B cell (primary cell): ENCODE measurements around the gene ELF4. TPM values are rescaled to one million over a fixed set of nuclear protein-coding genes. Genes with fewer than 3 reads are reported as not detected.

Source experiments
- ATAC-seq: fragments of 200-7000 bp; cut with Tn5 transposase; one replicate; pipeline ENCODE4 v1.10.0; 2021; ENCODE audit warnings: low read depth, mild to moderate bottlenecking, moderate number of reproducible peaks, moderate library complexity
- CTCF ChIA-PET: fragments of 350-600 bp; sonication (Branson Sonifier 250); formaldehyde crosslinking; loops from one replicate; lab custom pipeline; 2021; ENCODE audit warnings: antibody characterized with exemption, inconsistent platforms; lab: Charles Lee
- POLR2A ChIA-PET: fragments of 350-600 bp; sonication (Branson Sonifier 250); formaldehyde crosslinking; loops from one replicate; lab custom pipeline; 2021; ENCODE audit warnings: antibody characterized with exemption; lab: Charles Lee
- DNase-seq: peaks from one replicate; pipeline ENCODE4 v3.0.0; 2013
- H2AFZ ChIP-seq: 2 replicates; pipeline ENCODE4 v1.6.1; 2012; ENCODE audit warnings: mild to moderate bottlenecking, low read depth, low read length; ENCODE audit not compliant: insufficient read depth, poor library complexity, severe bottlenecking
- H3K27ac ChIP-seq, 2 donors: 1 replicate in 1 of 2; 2 replicates in 1 of 2; pipeline ENCODE4 v1.5.1; 2012 to 2013; ENCODE audit warnings: low read length in 2 of 2, mild to moderate bottlenecking in 2 of 2, moderate library complexity in 1 of 2
- H3K27me3 ChIP-seq, 4 experiments: fragments of 200-600 bp in 1 of 4; sonication (generic) in 1 of 4; replicated peaks in 1 of 4; 1 replicate in 2 of 4; 2 replicates in 2 of 4; pipeline versions ENCODE4 v1.6.1 to v1.7.0; 2013 to 2016; ENCODE audit warnings: low read length in 3 of 4, mild to moderate bottlenecking in 2 of 4, mixed read lengths in 1 of 4, moderate library complexity in 1 of 4; ENCODE audit not compliant: insufficient read depth in 4 of 4, control insufficient read depth in 3 of 4; ENCODE audit errors: control extremely low read depth in 1 of 4
- H3K36me3 ChIP-seq, 2 experiments: replicated peaks in 1 of 2; 1 replicate in 1 of 2; 2 replicates in 1 of 2; pipeline versions ENCODE4 v1.6.1 to v1.7.1; 2013; ENCODE audit warnings: low read length in 1 of 2; ENCODE audit not compliant: insufficient read depth in 2 of 2, control insufficient read depth in 1 of 2; ENCODE audit errors: control extremely low read depth in 1 of 2, extremely low read depth in 1 of 2
- H3K4me1 ChIP-seq, 2 donors: fragments of 200-600 bp in 1 of 2; sonication (generic) in 1 of 2; 1 replicate in 1 of 2; 2 replicates in 1 of 2; pipeline versions ENCODE4 v1.5.1 to v1.6.1; 2013 to 2017; ENCODE audit warnings: low read length in 2 of 2; ENCODE audit not compliant: control insufficient read depth in 2 of 2, insufficient read depth in 2 of 2
- H3K4me2 ChIP-seq: replicated peaks from 2 replicates; pipeline ENCODE3; 2012; ENCODE audit warnings: mild to moderate bottlenecking, low read depth, low read length; ENCODE audit not compliant: poor library complexity, severe bottlenecking
- H3K4me3 ChIP-seq, 5 experiments: fragments of 200-600 bp in 1 of 5; sonication (generic) in 1 of 5; 1 replicate in 3 of 5; 2 replicates in 2 of 5; pipeline versions ENCODE4 v1.5.1 to v1.7.0; 2011 to 2016; ENCODE audit warnings: low read length in 4 of 5, mild to moderate bottlenecking in 4 of 5, low read depth in 2 of 5, control low read depth in 1 of 5, moderate library complexity in 1 of 5; ENCODE audit not compliant: insufficient read depth in 1 of 5; ENCODE audit errors: control extremely low read depth in 1 of 5, extremely low read depth in 1 of 5
- H3K79me2 ChIP-seq: fragments of 200-600 bp; sonication (generic); one replicate; pipeline ENCODE4 v1.6.0; 2016; ENCODE audit warnings: low read length; ENCODE audit not compliant: control insufficient read depth, insufficient read depth
- H3K9ac ChIP-seq: fragments of 200-600 bp; sonication (generic); 2 replicates; pipeline ENCODE4 v1.6.1; 2017; ENCODE audit warnings: mild to moderate bottlenecking, low read length, moderate library complexity
- H3K9me3 ChIP-seq, 3 donors: one replicate each; pipeline versions ENCODE4 v1.6.1 to v1.7.1; 2013; ENCODE audit warnings: low read length in 2 of 3; ENCODE audit not compliant: control insufficient read depth in 2 of 3, insufficient read depth in 1 of 3; ENCODE audit errors: control extremely low read depth in 1 of 3
- H4K20me1 ChIP-seq: 2 replicates; pipeline ENCODE4 v1.6.0; 2012; ENCODE audit warnings: mild to moderate bottlenecking, low read length; ENCODE audit not compliant: insufficient read depth, control insufficient read depth, poor library complexity, severe bottlenecking
- H3K27ac Mint-ChIP-seq: one replicate; pipeline ENCODE4 v1.8.0; 2021; ENCODE audit warnings: mixed read lengths
- H3K27me3 Mint-ChIP-seq: one replicate; pipeline ENCODE4 v1.8.0; 2021; ENCODE audit warnings: mixed read lengths
- H3K4me1 Mint-ChIP-seq: one replicate; pipeline ENCODE4 v1.8.0; 2021; ENCODE audit warnings: mixed read lengths
- H3K4me3 Mint-ChIP-seq: one replicate; pipeline ENCODE4 v1.8.0; 2021; ENCODE audit warnings: mixed read lengths
- H3K9me3 Mint-ChIP-seq: one replicate; pipeline ENCODE4 v1.8.0; 2022; ENCODE audit warnings: mixed read lengths; ENCODE audit not compliant: insufficient read depth
- CTCF ChIP-seq: fragments of 200-600 bp; IDR thresholded peaks from one replicate; pipeline ENCODE4 v1.8.0; 2022; ENCODE audit warnings: antibody characterized with exemption, mild to moderate bottlenecking
- EZH2 ChIP-seq: IDR thresholded peaks from 2 replicates; pipeline ENCODE4 v1.6.1; 2012; ENCODE audit warnings: borderline replicate concordance, low read depth, mild to moderate bottlenecking, moderate library complexity, low read length; ENCODE audit not compliant: insufficient read depth, poor library complexity, severe bottlenecking
- WGBS: methylation state at CpG from one replicate; pipeline ENCODE4 v1.1.5; 2013; ENCODE audit warnings: missing lambda C conversion rate; ENCODE audit not compliant: insufficient coverage; 5-methylcytosine and 5-hydroxymethylcytosine counted together
- intact Hi-C: fragments of 100-400 bp; cut with micrococcal nuclease; formaldehyde crosslinking; loops from one replicate; pipeline ENCODE4 v1.10.0; 2022
- polyA minus RNA-seq: library from RNA; depleted of rRNA, polyadenylated mRNA; stranded (reverse); fragments of >200 nt; gene quantifications from 2 replicates; pipeline ENCODE4 v1.2.3, GENCODE V29; 2012
- polyA plus RNA-seq: library from polyadenylated mRNA; depleted of rRNA; stranded (reverse); fragments of >200 nt; gene quantifications from 2 replicates; pipeline ENCODE4 v1.2.3, GENCODE V29; 2012
- total RNA-seq, 2 donors: library from RNA; stranded (reverse); fragments of 120-200 nt in 1 of 2; gene quantifications; 1 replicate in 1 of 2; 2 replicates in 1 of 2; pipeline versions ENCODE4 v1.2.3 to v1.2.4, GENCODE V29; 2013 to 2022

Gene ELF4
- total RNA-seq: 26.3 and 26.5 TPM in 2 replicates
- 14.5 TPM for total RNA-seq (2013)
- 24.7 and 25.1 TPM in 2 replicates for polyA plus RNA-seq
- 21.7 and 34.0 TPM in 2 replicates for polyA minus RNA-seq

- H3K79me2 ChIP-seq: peaks cover 46% of the 10 kb centered on the region
- H3K4me3 Mint-ChIP-seq: peak within 1 kb of the TSS; percentile 94
- H4K20me1 ChIP-seq: peaks cover 28% of the 10 kb centered on the region
- no peaks in the 10 kb centered on the region for H3K36me3 ChIP-seq
- peak within 1 kb of the TSS; percentile 54 to 86 for H3K27ac ChIP-seq
- intact Hi-C loops: no loop called here
- no peaks in the 10 kb centered on the region for H3K9me3 Mint-ChIP-seq
- TF ChIP-seq CTCF: no peak
- no peak for TF ChIP-seq EZH2
- peaks cover 29% of the 10 kb centered on the region for H3K4me1 Mint-ChIP-seq
- H2AFZ ChIP-seq: peak within 1 kb of the TSS; percentile 64
- WGBS: under 1% methylated on average over 45 of the region's 123 CpGs
- ChIA-PET CTCF (interaction anchor here (0.5 to 2.3 kb wide), 8 partner anchors 9 to 32 kb away, joined by 3 to 16 read pairs (median 6); no protein-coding TSS in a partner anchor), POLR2A (interaction anchor here (0.8 to 1.7 kb wide), 3 partner anchors 16 to 29 kb away, joined by 3 to 8 read pairs (median 5); no protein-coding TSS in a partner anchor)
- peak within 1 kb of the TSS; percentile 93 for H3K27ac Mint-ChIP-seq
- H3K27me3 Mint-ChIP-seq: no peaks in the 10 kb centered on the region
- peak within 1 kb of the TSS; percentile 81 for H3K4me2 ChIP-seq
- H3K9me3 ChIP-seq: no peaks in the 10 kb centered on the region
- peaks cover 13 to 19% of the 10 kb centered on the region in 2 donors for H3K4me1 ChIP-seq
- ATAC-seq (peak; percentile 64), DNase-seq (peak; percentile 71)
- H3K9ac ChIP-seq: peak within 1 kb of the TSS; percentile 69
- no peaks in the 10 kb centered on the region for H3K27me3 ChIP-seq
- peak within 1 kb of the TSS; percentile 47 to 72 (median 67) for H3K4me3 ChIP-seq
Observed at GRCh38 chrX:130110379-130111219, at the start of gene ELF4. TSS of gene ELF4 (minus strand) at chrX:130110497. CDS start at chrX:130081330, 29,167 bp downstream.

GRCh38 chrX:130159776-130160175, 49.5 kb upstream of the ELF4 start:
- Histone ChIP-seq H3K27me3 (no peaks in the 10 kb centered on the region), H3K4me1 (peaks cover 5 to 6% of the 10 kb centered on the region in 2 donors), H3K27ac (no peak overlapping the region), H3K9me3 (no peaks in the 10 kb centered on the region), H4K20me1 (no peaks in the 10 kb centered on the region), H2AFZ (no peak overlapping the region), H3K79me2 (peaks cover 8% of the 10 kb centered on the region), H3K4me2 (no peak overlapping the region), H3K9ac (no peak overlapping the region), H3K4me3 (no peak overlapping the region), H3K36me3 (peaks cover 0 to 6% of the 10 kb centered on the region in 2 experiments)
- DNase-seq (no peak), ATAC-seq (no peak)
- intact Hi-C loops: no loop called here
- Mint-ChIP-seq H3K9me3 (no peaks in the 10 kb centered on the region), H3K27me3 (no peaks in the 10 kb centered on the region), H3K27ac (no peak overlapping the region), H3K4me1 (peaks cover 14% of the 10 kb centered on the region), H3K4me3 (no peak overlapping the region)
- TF ChIP-seq CTCF (no peak), EZH2 (no peak)
- 100% methylated on average over 1 of the region's 4 CpGs for WGBS
- ChIA-PET CTCF (interaction anchor here (0.7 kb wide), 1 partner anchor 64 kb away, joined by 3 read pairs; no protein-coding TSS in a partner anchor), POLR2A (no interaction called here)
